HG03521 (cell line): ENCODE results near the gene ERP44.
"Not testable (repeated sequence)": the region's sequence is repeated elsewhere in the genome, so short reads cannot be mapped to it uniquely, and the experiment has no call there.

Experiments
- ATAC-seq: cut with Tn5 transposase; IDR thresholded peaks from one replicate; pipeline ENCODE4 v1.9.1; 2021; ENCODE audit warnings: mild to moderate bottlenecking, moderate library complexity; ENCODE audit not compliant: unreplicated experiment

The ERP44 gene

GRCh38 chr9:100019541-100019940, 79.3 kb downstream of the ERP44 start:
- no peak for ATAC-seq

- no peak for ATAC-seq
Measured at GRCh38 chr9:100014846-100015245, 84.0 kb downstream of the ERP44 start.

DNA sequence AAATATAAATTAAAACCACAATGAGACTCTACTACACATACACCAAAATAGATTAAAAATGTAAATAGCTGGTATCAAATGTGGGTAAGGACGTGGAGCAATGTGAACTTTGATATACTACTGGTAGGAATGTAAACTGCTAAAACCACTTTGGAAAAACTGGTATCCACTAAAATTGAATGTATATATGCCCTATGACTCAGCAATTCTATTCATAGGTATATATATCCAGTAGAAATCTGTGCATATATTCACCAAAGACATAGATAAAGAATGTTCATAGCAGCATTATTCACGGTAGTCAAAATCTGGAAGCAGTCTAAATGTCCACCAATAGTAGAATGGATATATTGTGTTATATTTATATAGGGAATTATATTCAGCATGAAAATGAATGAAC, 85.2 kb downstream of the ERP44 start:
- ATAC-seq: no peak

- no peak for ATAC-seq
Measured at GRCh38 chr9:100012279-100012678, 86.5 kb downstream of the ERP44 start.

- ATAC-seq: no peak
Measured at GRCh38 chr9:100011062-100011681, 87.6 kb downstream of the ERP44 start.

DNA sequence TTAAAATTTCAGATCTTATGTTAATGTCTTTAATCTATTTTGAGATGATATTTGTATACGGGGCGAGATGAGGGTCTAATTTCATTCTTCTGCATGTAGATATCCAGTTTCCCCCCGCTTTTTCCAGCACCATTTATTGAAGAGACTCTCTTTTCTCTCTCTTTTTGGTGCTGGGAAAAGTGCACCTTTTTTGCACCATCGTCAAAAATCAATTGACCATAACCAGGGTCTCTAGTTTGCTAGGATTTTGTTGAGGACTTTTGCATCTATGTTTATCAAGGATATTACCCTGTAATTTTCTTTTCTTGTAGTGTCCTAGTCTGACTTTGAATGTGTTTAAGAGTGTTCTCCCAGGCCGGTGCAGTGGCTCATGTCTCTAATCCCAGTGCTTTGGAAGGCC, 99.0 kb downstream of the ERP44 start:
- no peak for ATAC-seq

- ATAC-seq: no peak
Measured at GRCh38 chr9:99998866-99999265, 99.9 kb downstream of the ERP44 start.

- no peak for ATAC-seq
Measured at GRCh38 chr9:99998266-99998665, 100.5 kb downstream of the ERP44 start.

DNA sequence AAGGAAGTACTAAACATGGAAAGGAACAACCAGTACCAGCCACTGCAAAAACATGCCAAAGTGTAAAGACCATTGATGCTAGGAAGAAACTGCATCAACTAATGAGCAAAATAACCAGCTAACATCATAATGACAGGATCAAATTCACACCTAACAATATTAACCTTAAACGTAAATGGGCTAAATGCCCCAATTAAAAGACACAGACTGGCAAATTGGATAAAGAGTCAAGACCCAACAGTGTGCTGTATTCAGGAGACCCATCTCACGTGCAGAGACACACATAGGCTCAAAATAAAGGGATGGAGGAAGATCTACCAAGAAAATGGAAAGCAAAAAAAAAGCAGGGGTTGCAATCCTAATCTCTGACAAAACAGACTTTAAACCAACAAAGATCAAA, 108.3 kb downstream of the ERP44 start:
- ATAC-seq: not testable (repeated sequence)

DNA sequence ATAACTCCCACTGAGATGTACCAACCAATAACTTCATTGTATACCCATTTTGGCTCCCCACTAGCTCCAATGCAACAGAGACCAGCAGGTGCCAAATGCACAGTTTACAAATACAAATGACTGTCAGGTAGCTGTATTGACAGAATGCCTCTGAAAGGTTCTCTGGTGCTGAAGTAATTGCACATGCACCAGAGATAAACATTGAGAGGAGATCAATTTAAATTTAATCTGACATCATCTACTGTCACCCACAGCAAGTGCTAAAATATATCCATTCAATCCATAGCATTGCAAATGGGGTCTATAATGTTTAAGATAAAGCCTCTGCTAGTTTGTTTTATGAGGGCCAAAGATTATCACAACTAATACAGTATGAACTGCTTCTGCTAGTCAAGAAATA, 112.2 kb downstream of the ERP44 start:
- no peak for ATAC-seq

DNA sequence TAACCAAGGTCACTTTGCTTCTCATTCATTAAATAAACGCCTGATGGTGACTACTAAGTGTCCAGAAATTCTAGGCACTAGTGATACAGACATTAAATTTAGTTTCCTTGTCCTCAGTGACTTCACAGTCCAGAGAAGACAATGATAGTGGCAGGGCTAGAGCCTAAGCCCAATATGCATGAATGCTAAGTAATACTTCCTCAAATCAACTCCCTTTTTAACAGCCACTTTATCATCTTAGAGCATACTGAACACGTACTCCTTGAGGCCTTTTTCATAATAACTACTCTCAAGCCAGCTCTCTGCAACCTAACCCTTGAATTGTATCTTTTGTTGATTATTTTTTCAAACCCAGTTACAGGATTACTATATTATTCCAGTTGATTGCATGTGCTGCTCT, 118.2 kb downstream of the ERP44 start:
- ATAC-seq: no peak

DNA sequence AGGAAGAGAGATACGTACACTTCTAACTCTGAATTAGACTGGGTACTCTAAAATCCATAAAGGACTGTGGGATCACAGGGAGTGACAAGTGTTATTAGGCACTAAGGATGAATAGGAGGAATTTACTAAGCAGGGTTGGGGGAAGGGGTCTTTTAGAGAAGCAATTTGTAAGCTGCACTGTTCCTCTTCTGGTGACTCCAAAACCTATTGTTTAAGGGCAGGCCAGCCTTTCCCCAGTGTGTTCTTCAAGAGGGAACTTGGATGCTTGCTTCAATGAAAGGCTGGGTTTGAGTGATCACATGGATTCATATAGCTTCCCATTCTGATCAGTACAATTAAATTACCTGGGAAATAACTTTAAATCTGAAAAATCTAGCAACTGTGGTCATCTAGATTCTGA, 120.6 kb downstream of the ERP44 start:
- ATAC-seq: no peak

GRCh38 chr9:99977033-99977792, 121.6 kb downstream of the ERP44 start:
- no peak for ATAC-seq

DNA sequence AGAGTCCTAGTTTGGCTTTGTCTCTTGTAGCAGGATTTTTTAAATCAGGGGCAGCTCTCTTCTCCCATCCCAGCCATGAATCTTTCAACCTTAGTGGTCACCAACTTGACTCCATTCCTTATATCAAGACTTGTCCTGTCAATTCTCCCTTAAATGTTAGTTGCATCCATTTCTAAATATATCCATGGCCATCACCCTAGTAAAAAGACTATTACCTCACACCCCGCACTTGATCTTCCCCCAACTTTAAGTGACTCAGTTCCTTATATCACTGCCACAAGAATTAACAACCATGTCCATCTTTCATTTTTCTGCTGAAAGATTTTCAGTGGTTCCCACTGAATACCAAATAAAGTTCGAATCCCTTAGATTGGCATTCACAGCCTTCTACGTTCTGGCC, 125.3 kb downstream of the ERP44 start:
- ATAC-seq: no peak

DNA sequence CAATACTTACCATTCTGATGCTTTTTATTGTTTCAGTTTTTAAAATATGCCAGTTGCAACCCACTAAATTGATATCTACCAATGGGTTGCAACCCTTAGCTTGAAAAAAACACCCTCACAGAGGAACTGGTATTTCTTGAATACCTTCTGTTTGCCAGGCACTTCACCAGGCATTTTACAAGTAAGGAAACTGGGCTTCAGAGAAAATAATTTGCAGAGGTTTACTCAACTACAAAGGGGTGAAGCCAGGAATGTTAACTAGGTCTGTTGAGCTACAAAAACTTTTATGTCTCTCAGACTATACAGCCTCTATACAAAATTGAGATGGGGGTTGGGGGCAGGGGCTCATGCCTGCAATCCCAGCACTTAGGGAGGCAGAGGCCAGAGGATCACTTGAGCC, 127.4 kb downstream of the ERP44 start:
- no peak for ATAC-seq

GRCh38 chr9:99970481-99970880, 128.3 kb downstream of the ERP44 start:
- ATAC-seq: no peak

DNA sequence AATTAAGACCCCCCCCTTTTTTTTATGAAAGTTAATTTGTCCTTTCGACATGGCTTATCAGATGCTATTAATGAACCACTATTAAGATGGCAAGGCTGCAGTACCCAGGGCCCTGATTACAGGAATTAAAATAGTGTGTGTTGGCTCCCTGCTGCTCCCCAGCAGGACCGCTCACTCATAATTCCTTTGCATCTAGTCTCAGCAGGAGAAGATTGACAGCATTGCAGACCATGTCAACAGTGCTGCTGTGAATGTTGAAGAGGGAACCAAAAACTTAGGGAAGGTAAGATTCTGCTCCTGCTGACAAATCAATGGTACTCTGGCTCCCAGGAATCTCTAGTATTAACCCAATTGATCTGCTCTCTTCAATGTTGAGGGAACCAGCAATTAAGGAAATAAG, 131.3 kb downstream of the ERP44 start:
- no peak for ATAC-seq

DNA sequence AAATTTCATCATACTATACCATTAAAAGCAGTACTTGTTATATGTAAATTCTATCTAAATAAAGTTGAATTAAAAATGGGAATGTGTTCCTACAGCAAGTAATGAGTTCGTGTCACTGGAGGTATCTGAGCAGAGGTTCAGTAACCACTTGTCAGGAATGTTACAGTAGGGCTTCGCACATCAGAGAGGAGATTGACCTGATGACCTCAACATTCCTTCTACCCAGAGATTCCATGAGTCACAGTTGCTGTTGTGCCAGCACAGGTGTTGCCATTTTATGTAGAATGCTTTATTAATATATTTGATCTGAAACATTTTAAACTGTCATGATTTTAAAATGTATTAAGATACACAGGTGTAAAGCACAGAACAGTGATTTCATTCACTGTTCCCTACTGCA, 132.1 kb downstream of the ERP44 start:
- no peak for ATAC-seq

DNA sequence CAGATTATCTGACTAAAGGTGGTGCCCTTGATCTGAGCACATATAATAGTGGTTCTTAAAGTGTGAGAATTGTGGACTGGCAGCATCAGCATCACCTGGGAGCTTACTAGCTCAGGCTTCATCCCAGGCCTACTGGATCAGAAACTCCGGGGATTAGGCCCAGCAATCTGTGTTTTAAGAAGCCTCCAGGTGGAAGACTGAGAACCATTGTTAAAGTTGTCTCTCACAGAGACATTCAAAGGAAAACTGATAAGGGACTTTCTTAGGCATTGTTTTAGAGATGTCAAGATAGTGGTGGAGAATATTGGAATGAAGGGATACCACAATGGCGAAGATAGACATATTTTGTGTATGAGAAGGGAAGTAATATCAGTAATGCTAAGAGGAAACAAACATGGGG, 132.8 kb downstream of the ERP44 start:
- no peak for ATAC-seq

- ATAC-seq: no peak
Measured at GRCh38 chr9:99964336-99964735, 134.5 kb downstream of the ERP44 start.

GRCh38 chr9:99962680-99963261, 136.0 kb downstream of the ERP44 start:
- ATAC-seq: no peak

DNA sequence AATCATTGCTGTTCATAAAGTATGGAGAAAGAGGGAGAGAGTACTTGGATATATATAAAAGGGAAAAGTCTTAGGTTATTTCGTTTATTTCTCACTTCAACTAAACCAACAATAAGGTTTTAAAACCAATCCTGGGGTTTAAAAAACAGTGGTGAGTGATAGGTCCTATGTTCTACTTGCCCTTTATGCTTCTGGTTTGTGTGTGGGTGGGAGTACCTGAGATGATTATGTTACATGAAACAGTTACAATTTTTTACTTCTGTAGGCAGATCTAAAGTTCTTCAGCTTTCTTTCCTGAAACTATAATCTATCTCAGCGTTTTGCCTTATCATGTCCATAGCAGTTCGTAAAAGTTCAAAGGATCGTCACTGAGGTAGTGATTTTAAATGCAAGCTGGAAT, 143.2 kb downstream of the ERP44 start:
- ATAC-seq: no peak
